ACC112 (cell line): Measurements from ENCODE around the gene MAML3.
A peak's percentile ranks its signal among the peaks of the same experiment; 100 is the strongest.

Source experiments
- H2AFZ ChIP-seq: fragments of 200-600 bp; sonication (generic); one replicate; pipeline ENCODE4 v1.6.0; 2017; ENCODE audit warnings: antibody characterized with exemption, low read length; ENCODE audit not compliant: unreplicated experiment
- H3K27ac ChIP-seq: fragments of 200-600 bp; sonication (generic); 2 replicates; pipeline ENCODE4 v1.5.1; 2014; ENCODE audit warnings: low read depth, mild to moderate bottlenecking, antibody characterized with exemption, low read length, moderate library complexity
- H3K27me3 ChIP-seq: fragments of 200-600 bp; sonication (generic); 2 replicates; pipeline ENCODE4 v1.6.1; 2014; ENCODE audit warnings: mild to moderate bottlenecking, antibody characterized with exemption, low read length, moderate library complexity, mixed read lengths; ENCODE audit not compliant: insufficient read depth
- H3K36me3 ChIP-seq: fragments of 200-600 bp; sonication (generic); 2 replicates; pipeline ENCODE4 v1.6.1; 2016; ENCODE audit warnings: mild to moderate bottlenecking, antibody characterized with exemption, low read length, moderate library complexity, mixed read lengths; ENCODE audit not compliant: insufficient read depth
- H3K4me1 ChIP-seq: fragments of 200-600 bp; sonication (generic); one replicate; pipeline ENCODE4 v1.6.1; 2016; ENCODE audit warnings: low read length, mixed read lengths; ENCODE audit not compliant: insufficient read depth, unreplicated experiment, control insufficient read depth
- H3K4me3 ChIP-seq: fragments of 200-600 bp; sonication (generic); 2 replicates; pipeline ENCODE4 v1.5.1; 2014; ENCODE audit warnings: mild to moderate bottlenecking, low read depth, low read length
- H3K79me2 ChIP-seq: fragments of 200-600 bp; sonication (generic); one replicate; pipeline ENCODE4 v1.6.0; 2016; ENCODE audit warnings: low read length; ENCODE audit not compliant: control insufficient read depth, unreplicated experiment, insufficient read depth

The MAML3 gene

GRCh38 chr4:140046543-140046942 lies 107.4 kb downstream of the MAML3 start:
- Histone ChIP-seq H3K4me1 (peaks cover 19% of the 10 kb centered on the region), H3K27ac (no peak overlapping the region), H3K27me3 (no peaks in the 10 kb centered on the region), H3K79me2 (no peaks in the 10 kb centered on the region), H3K36me3 (no peaks in the 10 kb centered on the region), H3K4me3 (no peak overlapping the region), H2AFZ (no peak overlapping the region)

GRCh38 chr4:140046016-140046415 lies 108.0 kb downstream of the MAML3 start:
- Histone ChIP-seq H3K4me3 (no peak overlapping the region), H3K4me1 (peaks cover 19% of the 10 kb centered on the region), H3K27ac (no peak overlapping the region), H3K36me3 (no peaks in the 10 kb centered on the region), H2AFZ (no peak overlapping the region), H3K27me3 (no peaks in the 10 kb centered on the region), H3K79me2 (no peaks in the 10 kb centered on the region)

- Histone ChIP-seq H3K4me1 (peaks cover 10% of the 10 kb centered on the region), H3K36me3 (no peaks in the 10 kb centered on the region), H3K27me3 (no peaks in the 10 kb centered on the region), H2AFZ (no peak overlapping the region), H3K27ac (no peak overlapping the region), H3K79me2 (no peaks in the 10 kb centered on the region), H3K4me3 (no peak overlapping the region)
Observed at GRCh38 chr4:140044337-140044902, 109.6 kb downstream of the MAML3 start.

- no peak overlapping the region for H3K4me3 ChIP-seq
- H3K27me3 ChIP-seq = no peaks in the 10 kb centered on the region
- H3K79me2 ChIP-seq = no peaks in the 10 kb centered on the region
- peaks cover 10% of the 10 kb centered on the region for H3K4me1 ChIP-seq
- H3K27ac ChIP-seq = no peak overlapping the region
- no peak overlapping the region for H2AFZ ChIP-seq
- no peaks in the 10 kb centered on the region for H3K36me3 ChIP-seq
Observed at GRCh38 chr4:140042634-140043033, 111.3 kb downstream of the MAML3 start.

GRCh38 chr4:140038031-140038533 lies 115.9 kb downstream of the MAML3 start:
- H2AFZ ChIP-seq = peak overlapping the region; percentile 63
- no peaks in the 10 kb centered on the region for H3K79me2 ChIP-seq
- peak overlapping the region; percentile 64 for H3K27ac ChIP-seq
- H3K4me3 ChIP-seq = no peak overlapping the region
- peaks cover 26% of the 10 kb centered on the region for H3K4me1 ChIP-seq
- no peaks in the 10 kb centered on the region for H3K36me3 ChIP-seq
- H3K27me3 ChIP-seq = no peaks in the 10 kb centered on the region

- peak overlapping the region; percentile 63 for H2AFZ ChIP-seq
- peaks cover 26% of the 10 kb centered on the region for H3K4me1 ChIP-seq
- peak overlapping the region; percentile 64 for H3K27ac ChIP-seq
- no peak overlapping the region for H3K4me3 ChIP-seq
- H3K27me3 ChIP-seq = no peaks in the 10 kb centered on the region
- H3K36me3 ChIP-seq = no peaks in the 10 kb centered on the region
- H3K79me2 ChIP-seq = no peaks in the 10 kb centered on the region
Observed at GRCh38 chr4:140037353-140038030, 116.5 kb downstream of the MAML3 start.

GRCh38 chr4:140031706-140032105 lies 122.3 kb downstream of the MAML3 start:
- no peaks in the 10 kb centered on the region for H3K79me2 ChIP-seq
- H3K36me3 ChIP-seq = no peaks in the 10 kb centered on the region
- H3K4me3 ChIP-seq = no peak overlapping the region
- peaks cover 7% of the 10 kb centered on the region for H3K4me1 ChIP-seq
- no peak overlapping the region for H3K27ac ChIP-seq
- no peak overlapping the region for H2AFZ ChIP-seq
- H3K27me3 ChIP-seq = no peaks in the 10 kb centered on the region

GRCh38 chr4:140031061-140031460 lies 122.9 kb downstream of the MAML3 start:
- no peak overlapping the region for H3K4me3 ChIP-seq
- H3K79me2 ChIP-seq = no peaks in the 10 kb centered on the region
- H3K27me3 ChIP-seq = no peaks in the 10 kb centered on the region
- no peak overlapping the region for H3K27ac ChIP-seq
- H2AFZ ChIP-seq = no peak overlapping the region
- peaks cover 1% of the 10 kb centered on the region for H3K4me1 ChIP-seq
- H3K36me3 ChIP-seq = no peaks in the 10 kb centered on the region

GRCh38 chr4:140028676-140029517 lies 125.1 kb downstream of the MAML3 start:
- Histone ChIP-seq H3K4me3 (no peak overlapping the region), H3K27me3 (no peaks in the 10 kb centered on the region), H3K27ac (no peak overlapping the region), H3K79me2 (no peaks in the 10 kb centered on the region), H2AFZ (no peak overlapping the region), H3K4me1 (no peaks in the 10 kb centered on the region), H3K36me3 (no peaks in the 10 kb centered on the region)

- H3K79me2 ChIP-seq = no peaks in the 10 kb centered on the region
- H3K27me3 ChIP-seq = no peaks in the 10 kb centered on the region
- H2AFZ ChIP-seq = no peak overlapping the region
- H3K4me1 ChIP-seq = no peaks in the 10 kb centered on the region
- H3K4me3 ChIP-seq = no peak overlapping the region
- no peaks in the 10 kb centered on the region for H3K36me3 ChIP-seq
- H3K27ac ChIP-seq = no peak overlapping the region
Observed at GRCh38 chr4:140028101-140028500, 125.9 kb downstream of the MAML3 start.
